GM19025 (cell line): ENCODE results near the gene TFF2.

Source experiments
- ATAC-seq: cut with Tn5 transposase; IDR thresholded peaks from one replicate; pipeline ENCODE4 v1.9.1; 2021; ENCODE audit warnings: mild to moderate bottlenecking, low read depth, moderate library complexity; ENCODE audit not compliant: unreplicated experiment

Gene TFF2

GRCh38 chr21:42384989-42385388, 34.2 kb upstream of the TFF2 start:
- no peak for ATAC-seq

GRCh38 chr21:42384156-42384945, 33.6 kb upstream of the TFF2 start:
- no peak for ATAC-seq

GRCh38 chr21:42383331-42383730, 32.5 kb upstream of the TFF2 start:
- ATAC-seq = no peak

- ATAC-seq = no peak
Measured at GRCh38 chr21:42382915-42383314, 32.1 kb upstream of the TFF2 start.

GRCh38 chr21:42381347-42381984, 30.7 kb upstream of the TFF2 start:
- ATAC-seq = no peak

GRCh38 chr21:42379426-42380215, 28.8 kb upstream of the TFF2 start:
- ATAC-seq = no peak

- ATAC-seq = no peak
Measured at GRCh38 chr21:42378418-42378817, 27.6 kb upstream of the TFF2 start.

- ATAC-seq = no peak
Measured at GRCh38 chr21:42377951-42378340, 27.2 kb upstream of the TFF2 start.

GRCh38 chr21:42377211-42377950, 26.6 kb upstream of the TFF2 start:
- ATAC-seq = no peak

- ATAC-seq = no peak
Measured at GRCh38 chr21:42376338-42376982, 25.7 kb upstream of the TFF2 start.

GRCh38 chr21:42375966-42376337, 25.2 kb upstream of the TFF2 start:
- ATAC-seq = no peak

GRCh38 chr21:42375506-42375905, 24.7 kb upstream of the TFF2 start:
- ATAC-seq = no peak

GRCh38 chr21:42374864-42375499, 24.2 kb upstream of the TFF2 start:
- ATAC-seq = no peak

- no peak for ATAC-seq
Measured at GRCh38 chr21:42374457-42374856, 23.7 kb upstream of the TFF2 start.

- no peak for ATAC-seq
Measured at GRCh38 chr21:42373908-42374455, 23.2 kb upstream of the TFF2 start.

- no peak for ATAC-seq
Measured at GRCh38 chr21:42373196-42373907, 22.6 kb upstream of the TFF2 start.

- ATAC-seq = no peak
Measured at GRCh38 chr21:42370894-42371654, 20.3 kb upstream of the TFF2 start.

GRCh38 chr21:42369821-42370220, 19.0 kb upstream of the TFF2 start:
- no peak for ATAC-seq
